Gastroesophageal sphincter (tissue), 4 donors: Measurements from ENCODE around the gene INPP5A. TPM values are rescaled to one million over a fixed set of nuclear protein-coding genes. Genes with fewer than 3 reads are reported as not detected.

Experiments
- ATAC-seq: fragments of 150-250 bp; one replicate; pipeline ENCODE4 v1.9.1; 2016; ENCODE audit warnings: mild to moderate bottlenecking, moderate library complexity
- H3K27ac ChIP-seq, 4 donors: fragments of 200-600 bp; sonication (generic) in 3 of 4; 1 replicate in 3 of 4; 2 replicates in 1 of 4; pipeline ENCODE4 v1.5.1; 2016 to 2019
- H3K27me3 ChIP-seq: fragments of 200-600 bp; sonication (generic); one replicate; pipeline ENCODE4 v1.5.1; 2019
- H3K36me3 ChIP-seq, 2 donors: fragments of 200-600 bp; sonication (generic); one replicate each; pipeline ENCODE4 v1.5.1; 2019; ENCODE audit warnings: control low read depth in 1 of 2
- H3K4me1 ChIP-seq, 3 donors: fragments of 200-600 bp; sonication (generic); 1 replicate in 2 of 3; 2 replicates in 1 of 3; pipeline ENCODE4 v1.5.1; 2016 to 2019; ENCODE audit warnings: control low read depth in 2 of 3
- H3K4me3 ChIP-seq, 2 donors: fragments of 200-600 bp; sonication (generic); one replicate each; pipeline ENCODE4 v1.5.1; 2019; ENCODE audit warnings: mild to moderate bottlenecking in 1 of 2, moderate library complexity in 1 of 2
- H3K9me3 ChIP-seq, 3 donors: fragments of 200-600 bp; sonication (generic); one replicate each; pipeline ENCODE4 v1.5.1; 2017 to 2019; ENCODE audit warnings: control low read depth in 2 of 3
- CTCF ChIP-seq, 4 experiments: fragments of 200-600 bp in 2 of 4; fragments of 450-650 bp in 2 of 4; sonication (generic) in 1 of 4; IDR thresholded peaks; one replicate each; pipeline ENCODE4 v1.5.1; 2017 to 2019; ENCODE audit warnings: antibody characterized with exemption in 4 of 4, mild to moderate bottlenecking in 2 of 4, moderate library complexity in 2 of 4
- EP300 ChIP-seq: sonication (generic); formaldehyde crosslinking; IDR thresholded peaks from one replicate; pipeline ENCODE4 v1.6.1; 2017; ENCODE audit warnings: antibody characterized with exemption, mild to moderate bottlenecking
- POLR2A ChIP-seq, 2 donors: fragments of 450-650 bp; IDR thresholded peaks; one replicate each; pipeline ENCODE4 v1.6.1; 2017; ENCODE audit warnings: antibody characterized with exemption in 2 of 2, mild to moderate bottlenecking in 2 of 2, moderate library complexity in 1 of 2
- POLR2AphosphoS5 ChIP-seq: sonication (generic); formaldehyde crosslinking; IDR thresholded peaks from one replicate; pipeline ENCODE4 v1.6.1; 2017; ENCODE audit warnings: antibody characterized with exemption
- WGBS, 2 donors: methylation state at CpG; one replicate each; pipeline ENCODE4 v1.1.5; 2018; ENCODE audit warnings: low coverage in 1 of 2; 5-methylcytosine and 5-hydroxymethylcytosine counted together
- total RNA-seq, 4 donors: library from RNA; depleted of rRNA; stranded (reverse); fragments of >200 nt; gene quantifications; one replicate each; pipeline ENCODE4 v1.1.0, GENCODE V29; 2016

Gene INPP5A
- total RNA-seq, 4 donors from 2014 or later, result 111 to 288 (median 215) TPM

- H3K4me3 ChIP-seq, result no peak overlapping the region
- H3K36me3 ChIP-seq, result peaks cover 0 to 39% of the 10 kb centered on the region in 2 donors
- H3K9me3 ChIP-seq, result no peaks in the 10 kb centered on the region
- no peaks in the 10 kb centered on the region for H3K27me3 ChIP-seq
- no peak overlapping the region for H3K27ac ChIP-seq
- no peak for ATAC-seq
- peaks cover 0 to 35% (median 14%) of the 10 kb centered on the region in 3 donors for H3K4me1 ChIP-seq
- WGBS, 2 donors, result 89 to 94% methylated on average over 13 to 15 of the region's 20 CpGs
- no peak for TF ChIP-seq POLR2A (IDR thresholded peaks at IDR 0.05)
- TF ChIP-seq EP300, result no peak
- no peak for TF ChIP-seq CTCF (IDR thresholded peaks at IDR 0.05)
- no peak for TF ChIP-seq POLR2AphosphoS5
Observed at GRCh38 chr10:132688580-132689420, 151.2 kb downstream of the INPP5A start.

- Histone ChIP-seq H3K4me3 (no peak overlapping the region), H3K9me3 (no peaks in the 10 kb centered on the region), H3K27me3 (no peaks in the 10 kb centered on the region), H3K36me3 (peaks cover 0 to 39% of the 10 kb centered on the region in 2 donors), H3K27ac (no peak overlapping the region), H3K4me1 (peaks cover 0 to 25% (median 9%) of the 10 kb centered on the region in 3 donors)
- WGBS, 2 donors, result 95 to 96% methylated on average over 5 to 13 of the region's 25 CpGs
- TF ChIP-seq POLR2A (IDR thresholded peaks at IDR 0.05) (no peak), EP300 (no peak), POLR2AphosphoS5 (no peak), CTCF (IDR thresholded peaks at IDR 0.05) (no peak)
- ATAC-seq, result no peak
Observed at GRCh38 chr10:132689721-132690360, 152.3 kb downstream of the INPP5A start.

DNA sequence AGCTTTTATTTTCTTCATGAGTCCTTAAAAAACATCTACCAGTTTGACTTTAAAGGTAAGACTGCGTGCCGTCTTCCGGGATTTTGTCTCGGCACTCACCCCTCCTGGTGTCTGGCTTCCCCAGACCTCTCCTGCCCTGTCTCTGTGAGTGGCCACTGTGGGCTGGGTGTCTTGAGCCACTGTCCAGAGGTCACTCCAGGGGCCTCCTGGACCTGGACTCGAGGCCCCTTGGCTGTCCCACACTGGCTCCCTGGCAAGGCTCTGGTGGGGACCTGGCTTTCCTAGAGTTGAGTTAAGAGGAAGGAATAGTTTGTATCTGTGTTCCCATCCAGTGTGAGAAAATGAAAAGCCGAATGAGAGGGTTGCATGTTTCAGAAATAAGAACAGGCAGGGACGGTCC lies 152.8 kb downstream of the INPP5A start:
- H3K4me1 ChIP-seq, result peaks cover 0 to 19% (median 4%) of the 10 kb centered on the region in 3 donors
- H3K36me3 ChIP-seq, result peaks cover 0 to 39% of the 10 kb centered on the region in 2 donors
- TF ChIP-seq POLR2AphosphoS5 (no peak), EP300 (no peak), CTCF (IDR thresholded peaks at IDR 0.05) (no peak), POLR2A (IDR thresholded peaks at IDR 0.05) (no peak)
- H3K4me3 ChIP-seq, result no peak overlapping the region
- H3K27me3 ChIP-seq, result no peaks in the 10 kb centered on the region
- ATAC-seq, result no peak
- 93 to 95% methylated on average over 5 of the region's 7 CpGs for WGBS, 2 donors
- H3K9me3 ChIP-seq, result peaks cover 0 to 3% (median 0%) of the 10 kb centered on the region in 3 donors
- H3K27ac ChIP-seq, result no peak overlapping the region

GRCh38 chr10:132690821-132691610 lies 153.4 kb downstream of the INPP5A start:
- 96 to 100% methylated on average over 2 to 31 of the region's 56 CpGs for WGBS, 2 donors
- no peak for TF ChIP-seq POLR2AphosphoS5
- TF ChIP-seq CTCF (IDR thresholded peaks at IDR 0.05), result no peak
- TF ChIP-seq POLR2A (IDR thresholded peaks at IDR 0.05), result no peak
- TF ChIP-seq EP300, result no peak
- no peak overlapping the region for H3K27ac ChIP-seq
- ATAC-seq, result no peak
- peaks cover 0 to 13% (median 1%) of the 10 kb centered on the region in 3 donors for H3K4me1 ChIP-seq
- peaks cover 0 to 3% (median 0%) of the 10 kb centered on the region in 3 donors for H3K9me3 ChIP-seq
- no peak overlapping the region for H3K4me3 ChIP-seq
- H3K36me3 ChIP-seq, result peaks cover 0 to 39% of the 10 kb centered on the region in 2 donors
- H3K27me3 ChIP-seq, result no peaks in the 10 kb centered on the region
